GM19328 (cell line): ENCODE data around the gene GRIN3B.

Experiments used
- ATAC-seq: cut with Tn5 transposase; IDR thresholded peaks from one replicate; pipeline ENCODE4 v1.9.1; 2021; ENCODE audit warnings: mild to moderate bottlenecking, moderate library complexity; ENCODE audit not compliant: unreplicated experiment

Gene GRIN3B

DNA sequence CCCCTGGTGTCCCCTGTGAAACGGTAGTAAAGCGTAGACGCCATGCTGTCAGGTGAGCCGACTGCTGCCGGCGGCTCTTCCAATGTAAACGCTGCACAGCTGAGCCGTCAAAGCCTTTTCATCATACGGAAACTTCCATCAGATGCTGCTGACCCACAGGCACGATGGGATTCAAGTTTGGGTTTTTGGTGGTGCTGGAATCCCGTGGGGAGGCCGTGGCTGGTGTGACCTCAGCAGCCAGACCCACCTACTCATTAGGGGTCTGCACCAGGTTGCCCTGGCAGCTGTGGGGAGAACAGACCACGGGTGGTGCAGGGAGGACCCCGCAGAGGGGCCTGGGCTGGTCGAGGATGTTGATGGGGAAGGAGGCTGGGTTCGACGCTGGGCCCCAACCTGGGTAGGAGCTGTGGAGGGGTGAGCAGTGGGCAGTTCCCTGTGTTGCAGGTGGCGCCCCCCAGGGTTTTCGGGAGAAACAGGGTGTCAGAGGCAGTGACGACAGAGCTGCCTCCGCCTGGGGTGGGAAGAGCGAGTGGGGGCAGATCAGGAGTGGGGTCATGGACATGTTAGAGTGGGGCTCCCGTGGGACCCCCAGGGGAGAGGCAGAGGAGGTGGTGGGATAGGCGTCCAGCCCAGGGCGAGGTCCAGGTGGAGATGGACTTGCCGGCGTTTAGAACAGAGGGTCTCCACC is 6.6 kb downstream of the GRIN3B start:
- ATAC-seq: no peak

DNA sequence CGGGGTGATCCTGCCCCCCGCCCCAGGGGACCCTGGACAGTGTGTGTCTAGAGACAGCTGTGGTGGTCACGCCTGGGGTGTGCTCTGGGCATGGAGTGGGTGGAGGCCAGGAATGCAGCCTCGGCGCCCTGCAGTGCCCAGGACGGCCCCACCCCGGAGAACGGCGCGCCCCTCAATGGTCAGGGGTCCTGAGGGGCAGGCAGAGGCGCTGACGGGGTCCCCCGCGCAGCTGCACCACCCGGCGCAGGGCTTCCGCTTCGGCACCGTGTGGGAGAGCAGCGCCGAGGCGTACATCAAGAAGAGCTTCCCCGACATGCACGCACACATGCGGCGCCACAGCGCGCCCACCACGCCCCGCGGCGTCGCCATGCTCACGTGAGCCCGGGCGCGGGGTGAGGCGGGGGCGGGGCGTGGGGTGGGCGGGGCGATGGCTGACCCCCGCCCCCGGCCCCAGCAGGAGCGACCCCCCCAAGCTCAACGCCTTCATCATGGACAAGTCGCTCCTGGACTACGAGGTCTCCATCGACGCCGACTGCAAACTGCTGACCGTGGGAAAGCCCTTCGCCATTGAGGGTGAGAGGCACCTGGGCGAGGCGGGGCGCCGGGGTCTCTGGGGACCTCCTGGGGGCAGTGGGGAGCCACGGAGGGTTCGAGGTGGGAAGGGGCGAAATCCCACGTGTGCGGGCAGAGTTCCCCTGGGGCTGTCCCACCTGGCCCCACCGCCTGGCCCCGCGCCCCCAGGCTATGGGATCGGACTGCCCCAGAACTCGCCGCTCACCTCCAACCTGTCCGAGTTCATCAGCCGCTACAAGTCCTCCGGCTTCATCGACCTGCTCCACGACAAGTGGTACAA is 7.4 kb downstream of the GRIN3B start:
- no peak for ATAC-seq

DNA sequence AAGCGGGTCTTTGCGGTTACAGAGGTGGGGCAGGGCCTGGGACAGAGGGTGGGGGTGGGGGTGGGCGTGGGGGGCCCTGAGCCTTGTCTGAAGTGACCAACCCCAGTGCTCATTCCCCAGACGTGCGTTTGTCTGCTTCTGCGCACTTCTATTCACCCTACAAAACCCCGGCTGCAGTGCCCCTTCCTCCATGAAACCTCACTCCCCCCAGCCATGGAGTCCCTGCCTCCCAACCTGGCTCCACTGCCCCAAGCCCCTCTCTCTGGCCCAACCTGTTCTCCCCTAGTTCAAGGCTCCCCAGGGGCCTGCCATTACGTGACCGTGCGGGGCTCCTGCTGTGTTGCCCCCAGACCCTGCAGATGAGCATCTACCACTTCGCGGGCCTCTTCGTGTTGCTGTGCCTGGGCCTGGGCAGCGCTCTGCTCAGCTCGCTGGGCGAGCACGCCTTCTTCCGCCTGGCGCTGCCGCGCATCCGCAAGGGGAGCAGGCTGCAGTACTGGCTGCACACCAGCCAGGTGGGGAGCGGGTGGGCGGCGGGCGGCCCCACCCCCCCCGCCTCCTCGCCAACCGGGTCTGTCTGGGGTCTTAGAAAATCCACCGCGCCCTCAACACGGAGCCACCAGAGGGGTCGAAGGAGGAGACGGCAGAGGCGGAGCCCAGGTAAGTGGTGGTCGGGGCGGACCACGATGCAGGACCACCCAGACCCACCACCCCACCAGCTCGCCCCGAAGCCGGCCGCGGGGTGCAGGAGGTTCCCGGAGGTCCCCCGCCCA is 8.2 kb downstream of the GRIN3B start:
- no peak for ATAC-seq

GRCh38 chr19:1009041-1009980 is 9.1 kb downstream of the GRIN3B start:
- no peak for ATAC-seq

GRCh38 chr19:1009981-1010538 is 9.8 kb downstream of the GRIN3B start:
- ATAC-seq: no peak

GRCh38 chr19:1010586-1011510 is 10.6 kb downstream of the GRIN3B start:
- ATAC-seq: no peak

DNA sequence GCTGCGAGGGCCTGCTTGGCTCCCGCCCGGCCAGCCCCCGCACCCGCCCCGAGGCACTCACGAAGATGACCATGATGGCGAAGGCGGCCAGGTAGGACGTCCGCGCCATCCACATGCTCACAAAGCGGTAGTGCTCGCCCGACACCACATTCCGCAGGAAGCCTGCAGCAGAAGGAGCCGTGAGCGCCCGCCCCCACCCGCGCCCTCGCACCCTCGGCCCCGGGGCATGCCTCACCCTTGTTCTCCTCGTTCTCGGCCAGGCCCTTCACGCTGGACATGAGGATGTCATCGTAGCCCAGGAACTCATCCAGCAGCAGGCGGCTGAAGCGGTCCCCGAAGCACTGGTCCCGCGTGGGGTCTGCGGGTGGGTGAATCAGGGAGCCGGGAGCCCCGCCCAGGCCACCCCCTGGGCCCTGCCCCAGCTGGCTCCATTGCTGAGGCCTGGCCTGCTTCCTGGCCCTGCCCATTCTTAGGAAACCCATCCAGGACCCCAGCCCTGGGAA is 11.7 kb downstream of the GRIN3B start:
- no peak for ATAC-seq

- no peak for ATAC-seq
These were observed 12.1 kb downstream of the GRIN3B start for GRCh38 chr19:1012334-1012733.

GRCh38 chr19:1013218-1013617 is 13.0 kb downstream of the GRIN3B start:
- ATAC-seq: no peak

- no peak for ATAC-seq
These were observed 14.2 kb downstream of the GRIN3B start for GRCh38 chr19:1014161-1015060.

DNA sequence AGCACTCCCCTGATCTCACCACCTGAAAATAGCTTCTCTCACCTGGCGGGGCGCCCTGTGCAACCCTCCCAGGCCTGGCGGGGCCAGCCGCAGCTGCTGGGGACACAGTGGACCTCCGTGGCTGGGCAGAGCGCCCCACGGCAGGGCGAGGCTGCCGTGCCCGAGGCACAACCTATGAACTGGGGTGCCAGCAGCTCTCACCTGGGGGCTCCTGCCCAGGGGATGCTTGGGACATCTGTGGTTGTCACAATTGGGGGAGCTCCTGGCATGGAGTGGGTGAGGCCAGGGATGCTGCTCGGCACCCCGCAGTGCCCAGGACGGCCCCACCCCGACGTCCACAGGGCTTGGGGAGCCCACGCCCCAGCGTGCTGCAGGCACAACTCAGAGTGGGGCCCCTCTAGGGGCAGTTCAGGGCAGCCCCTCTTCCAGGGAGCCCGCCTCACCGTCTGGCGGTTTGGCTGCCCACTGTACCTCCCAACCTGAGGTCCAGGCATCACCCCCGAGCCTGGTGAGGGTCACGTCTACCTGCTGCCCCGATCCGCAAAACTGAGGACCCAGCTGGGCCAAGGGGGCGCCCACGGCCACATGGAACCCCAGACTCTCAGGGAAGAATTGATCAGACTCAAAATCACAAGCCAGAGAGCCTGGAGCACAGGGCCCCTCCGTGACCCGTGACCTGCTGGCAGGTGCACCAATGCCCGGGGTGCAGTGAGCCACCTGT is 15.0 kb downstream of the GRIN3B start:
- no peak for ATAC-seq

DNA sequence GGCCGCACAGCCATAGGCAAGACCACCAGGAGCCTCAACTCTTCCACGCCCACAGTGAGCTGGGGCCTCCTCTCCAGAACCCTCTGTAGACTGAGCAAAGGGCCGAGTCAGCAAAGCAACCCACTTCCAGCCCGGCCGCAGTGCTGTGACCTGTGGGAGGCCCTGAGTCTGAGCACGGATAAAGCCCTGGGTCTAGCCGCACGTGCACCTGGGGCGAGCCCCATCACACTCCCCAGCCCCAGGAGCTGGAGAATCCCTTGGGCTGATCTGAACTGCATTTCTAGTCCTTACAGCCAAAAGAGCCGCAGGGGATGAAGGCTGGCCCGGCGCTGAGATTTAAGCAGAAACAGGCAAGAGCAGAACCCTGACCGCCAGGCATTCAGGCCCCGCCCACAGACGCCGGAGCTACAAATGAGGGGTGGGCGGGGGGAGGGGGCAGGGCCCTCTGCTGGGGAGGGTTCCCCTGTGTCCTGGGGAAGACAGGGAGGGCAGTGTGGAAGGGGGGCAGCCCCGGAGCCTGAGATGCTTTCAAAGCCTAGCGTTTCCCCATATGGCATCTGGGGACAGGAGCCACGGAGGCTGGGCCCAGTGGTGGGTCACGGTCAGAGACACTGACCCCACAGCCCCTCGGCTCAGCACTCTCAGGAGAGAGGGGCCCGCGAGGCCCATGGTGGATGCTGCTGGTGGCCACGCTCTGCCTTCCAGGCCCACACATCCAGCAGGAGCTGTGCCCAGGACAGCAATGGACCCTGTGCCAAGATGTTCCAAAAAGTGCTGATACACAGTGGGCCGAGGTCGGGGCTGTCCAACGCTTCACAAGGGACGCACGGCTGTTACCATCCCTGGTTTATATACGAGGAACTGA is 15.8 kb downstream of the GRIN3B start:
- ATAC-seq: no peak

DNA sequence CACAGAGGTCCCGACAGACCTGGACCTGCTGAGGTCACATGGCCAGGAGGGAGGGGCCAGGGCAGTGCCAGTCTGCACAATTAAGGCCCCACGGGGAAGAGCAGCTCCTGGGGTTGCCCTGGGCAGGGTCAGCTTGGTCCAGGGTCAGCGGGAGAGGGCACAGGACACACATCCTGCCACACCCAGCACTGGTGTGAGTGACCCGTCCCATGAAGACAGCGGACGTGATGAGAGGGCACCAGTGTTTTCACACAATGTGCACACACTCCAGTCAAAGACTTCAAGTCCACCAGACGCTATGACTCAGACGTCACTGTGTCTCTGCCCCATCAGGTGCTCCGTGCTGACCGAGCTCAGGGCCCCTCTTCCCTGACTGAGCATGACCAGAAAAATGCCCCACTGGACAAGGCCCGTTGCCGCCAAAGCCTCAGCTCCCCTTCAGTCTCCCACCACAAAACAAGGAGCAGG is 16.5 kb downstream of the GRIN3B start:
- ATAC-seq: no peak

GRCh38 chr19:1017115-1017905 is 17.1 kb downstream of the GRIN3B start:
- no peak for ATAC-seq

DNA sequence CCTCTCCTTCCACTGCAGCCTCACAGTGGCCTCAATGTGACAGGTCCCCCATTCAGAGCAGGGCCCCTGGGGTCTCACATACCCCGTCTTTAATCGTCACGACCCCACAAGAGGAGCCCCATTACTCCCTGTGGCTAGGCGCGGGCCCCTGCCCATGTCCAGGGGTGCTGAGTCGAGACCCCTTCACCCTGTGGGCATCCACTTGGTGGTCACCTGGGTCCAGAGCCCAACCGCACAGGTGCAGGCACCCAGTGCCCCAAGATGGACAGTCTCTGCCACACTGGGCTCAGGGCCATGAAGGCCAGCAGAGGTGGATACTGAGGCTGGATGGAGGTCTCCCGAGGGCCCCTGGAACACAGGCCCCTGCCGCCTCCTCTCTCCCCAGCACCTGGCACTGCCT is 17.7 kb downstream of the GRIN3B start:
- ATAC-seq: no peak
